PFSK-1 (cell line): ENCODE results near the gene PPIH.

Source experiments
- POLR2AphosphoS5 ChIP-seq: IDR thresholded peaks from 2 replicates; pipeline ENCODE4 v1.6.1; 2012; ENCODE audit warnings: low read depth, mild to moderate bottlenecking, control low read depth, low read length, moderate library complexity
- REST ChIP-seq, 2 experiments: IDR thresholded peaks; 2 replicates each; pipeline versions ENCODE4 v1.6.1 to v1.8.0; 2011 to 2012; ENCODE audit warnings: low read depth in 2 of 2, low read length in 2 of 2, control low read depth in 1 of 2, inconsistent platforms in 1 of 2, mild to moderate bottlenecking in 1 of 2, moderate library complexity in 1 of 2; ENCODE audit not compliant: insufficient read depth in 1 of 2
- SIN3A ChIP-seq: IDR thresholded peaks from 2 replicates; pipeline ENCODE4 v1.6.1; 2012; ENCODE audit warnings: mild to moderate bottlenecking, low read length, moderate library complexity, borderline replicate concordance; ENCODE audit not compliant: insufficient read depth
- TAF1 ChIP-seq: IDR thresholded peaks from 2 replicates; pipeline ENCODE4 v1.6.1; 2012; ENCODE audit warnings: low read length, control low read depth, borderline replicate concordance; ENCODE audit not compliant: insufficient read depth

DNA sequence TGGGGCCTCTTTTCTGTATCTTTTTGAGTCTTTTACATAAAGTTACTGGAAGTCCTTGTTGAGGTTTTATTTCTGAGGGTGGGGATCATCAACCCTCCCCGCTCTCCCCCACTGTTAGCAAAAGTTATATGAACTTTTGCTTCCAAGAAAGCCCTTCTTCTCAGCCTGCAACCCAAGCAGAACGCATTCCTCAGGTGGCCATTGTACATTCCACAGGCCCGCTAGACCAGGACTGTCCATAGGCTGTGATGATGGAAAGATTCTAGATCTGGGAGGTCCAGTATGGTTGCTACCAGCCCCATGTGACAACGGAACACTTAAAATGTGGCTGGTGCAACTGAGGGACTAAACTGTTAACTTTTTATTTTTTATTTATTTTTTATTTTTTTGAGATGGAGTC, 12.2 kb downstream of the PPIH start:
- TF ChIP-seq REST (IDR thresholded peaks at IDR 0.05; ENCODE audit: insufficient read depth in 1 of 2, low read depth in 2 of 2, low read length in 2 of 2) (no peak), POLR2AphosphoS5 (no peak), SIN3A (no peak), TAF1 (no peak)
